Measurements from ENCODE around the gene MYH8.
A peak's percentile ranks its signal among the peaks of the same experiment; 100 is the strongest.

The MYH8 gene

DNA sequence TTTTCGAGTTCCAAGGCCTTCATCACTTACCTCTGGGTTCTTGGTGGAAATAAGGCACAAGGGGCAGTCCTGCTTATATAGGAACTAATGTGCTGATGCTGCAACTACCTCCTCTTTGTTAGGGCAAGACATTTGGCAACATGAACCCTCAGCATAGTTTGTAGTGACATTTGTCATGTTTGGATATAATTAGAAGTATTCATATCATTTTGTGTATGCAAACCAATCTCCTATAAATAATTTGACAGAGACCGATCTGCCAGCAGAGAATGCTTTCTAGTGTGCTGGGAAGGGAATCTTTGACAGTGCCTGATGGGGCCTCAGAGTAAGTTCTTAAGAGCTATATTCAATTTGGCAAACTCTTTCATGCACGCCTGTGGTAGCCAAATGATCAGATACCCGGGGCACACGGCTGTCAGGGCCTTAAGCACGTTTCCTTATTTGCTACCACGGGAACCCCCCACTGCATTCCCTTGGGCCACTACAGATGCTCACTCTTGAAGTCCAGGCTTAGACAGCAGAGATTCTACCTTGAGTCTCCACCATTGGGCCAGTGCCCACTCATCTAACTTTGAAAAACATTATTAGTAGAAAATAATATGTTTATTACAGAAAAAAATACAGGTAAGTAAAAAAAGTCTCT is at the start of gene MYH8:
Gene MYH8, minus strand, starts transcription at position 51 of the 643 bp plus-strand sequence. CDS start 1,723 bp downstream, outside the sequence.
- DNase-seq (ENCODE audit: low read depth) = no peak

DNA sequence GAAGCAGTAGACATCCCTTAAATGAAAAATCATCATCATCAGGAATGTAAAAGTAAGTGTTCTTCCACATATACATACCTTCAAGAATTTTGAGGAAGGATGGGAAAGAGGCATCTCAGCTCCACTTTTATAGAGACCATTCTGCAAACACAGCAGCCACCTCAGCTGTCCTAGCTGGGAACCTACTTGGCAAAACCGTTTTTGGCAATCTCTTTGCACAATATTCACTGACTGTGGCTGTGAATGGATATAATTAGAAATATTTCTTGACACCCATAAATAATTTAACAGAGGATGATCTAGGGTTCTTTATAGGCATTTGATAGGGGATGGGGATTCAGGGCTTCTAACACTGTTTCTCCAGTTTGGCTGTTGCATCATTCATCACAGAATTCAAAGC is 47.7 kb upstream of the MYH8 start, which contains the start of gene MYH4:
Gene MYH4, minus strand, starts transcription at position 101 of the 400 bp plus-strand sequence. CDS start 2,814 bp downstream, outside the sequence.
- no peak for DNase-seq (ENCODE audit: low read depth)

DNA sequence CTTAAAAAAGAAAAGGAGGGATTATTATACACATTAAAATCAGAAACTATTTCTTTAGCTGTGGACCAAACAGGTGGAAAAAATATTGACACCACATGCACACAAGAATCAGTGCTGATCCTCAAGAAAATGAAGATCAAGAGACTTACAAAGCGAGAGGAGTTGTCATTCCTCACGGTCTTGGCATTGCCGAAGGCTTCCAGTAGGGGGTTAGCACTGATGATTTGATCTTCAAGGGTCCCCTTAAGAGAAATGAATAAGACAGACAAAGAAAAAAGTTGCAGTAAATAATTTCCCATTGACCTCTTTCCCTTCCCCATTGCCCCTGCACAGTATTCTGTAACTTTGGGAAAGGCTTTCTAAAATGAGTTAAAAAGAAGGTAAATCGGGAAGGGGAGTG is 41.7 kb upstream of the MYH8 start:
- no peak for DNase-seq (ENCODE audit: low read depth)

DNA sequence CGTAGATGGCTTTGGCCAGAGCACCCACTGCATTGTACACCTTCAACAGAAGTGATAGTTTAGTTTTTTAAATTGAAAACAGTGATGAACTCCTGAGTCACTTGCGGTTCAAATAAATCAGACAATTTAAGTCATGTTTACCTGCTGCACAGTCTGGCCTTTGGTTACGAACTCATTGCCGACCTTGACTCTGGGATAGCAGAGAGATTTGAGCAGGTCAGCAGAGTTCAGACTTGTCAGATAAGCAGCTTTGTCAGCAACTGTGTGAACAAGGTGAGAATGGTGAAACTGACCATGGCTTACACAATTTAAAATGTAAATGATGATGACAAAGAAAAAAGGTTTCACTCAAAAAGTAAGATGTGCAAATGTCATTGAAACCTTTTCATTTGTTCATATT is 38.3 kb upstream of the MYH8 start:
- DNase-seq (ENCODE audit: low read depth) = no peak

DNA sequence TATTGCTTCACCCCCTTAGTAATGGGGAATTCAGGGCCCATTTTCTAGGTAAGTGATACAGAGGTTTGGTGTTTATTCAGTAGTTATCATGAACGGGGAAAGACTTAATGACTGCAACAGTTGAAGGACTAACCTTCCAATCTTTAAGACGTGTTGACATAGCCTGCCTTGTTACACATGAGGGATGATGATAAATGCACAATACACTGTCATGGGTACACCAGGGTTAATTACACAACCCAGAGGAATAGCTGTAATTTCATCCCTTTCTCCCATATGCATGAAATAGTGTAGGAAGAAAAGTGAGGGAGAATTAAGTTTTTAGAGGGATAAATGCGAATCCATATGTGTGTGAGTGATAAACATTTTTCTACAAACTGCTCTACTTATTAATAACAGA is 37.0 kb upstream of the MYH8 start:
- no peak for DNase-seq (ENCODE audit: low read depth)

DNA sequence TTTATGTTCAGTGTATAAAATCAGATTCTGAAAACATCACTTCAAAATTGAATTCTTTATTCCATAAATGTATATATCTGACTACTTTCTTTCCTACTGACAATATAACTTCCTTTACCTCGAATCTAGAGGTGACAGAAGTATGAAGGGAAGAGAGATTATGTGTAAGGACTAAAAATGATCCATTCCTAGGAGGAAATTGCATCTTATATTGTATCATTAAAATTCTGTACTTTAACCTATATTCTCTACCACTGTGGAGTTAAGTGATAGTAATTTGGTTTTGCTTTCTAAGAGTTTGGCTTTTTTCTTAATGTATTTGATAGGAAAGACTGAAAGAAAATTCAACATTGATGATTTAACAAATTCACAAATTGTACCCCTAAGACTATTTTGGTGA is 36.2 kb upstream of the MYH8 start:
- no peak for DNase-seq (ENCODE audit: low read depth)

DNA sequence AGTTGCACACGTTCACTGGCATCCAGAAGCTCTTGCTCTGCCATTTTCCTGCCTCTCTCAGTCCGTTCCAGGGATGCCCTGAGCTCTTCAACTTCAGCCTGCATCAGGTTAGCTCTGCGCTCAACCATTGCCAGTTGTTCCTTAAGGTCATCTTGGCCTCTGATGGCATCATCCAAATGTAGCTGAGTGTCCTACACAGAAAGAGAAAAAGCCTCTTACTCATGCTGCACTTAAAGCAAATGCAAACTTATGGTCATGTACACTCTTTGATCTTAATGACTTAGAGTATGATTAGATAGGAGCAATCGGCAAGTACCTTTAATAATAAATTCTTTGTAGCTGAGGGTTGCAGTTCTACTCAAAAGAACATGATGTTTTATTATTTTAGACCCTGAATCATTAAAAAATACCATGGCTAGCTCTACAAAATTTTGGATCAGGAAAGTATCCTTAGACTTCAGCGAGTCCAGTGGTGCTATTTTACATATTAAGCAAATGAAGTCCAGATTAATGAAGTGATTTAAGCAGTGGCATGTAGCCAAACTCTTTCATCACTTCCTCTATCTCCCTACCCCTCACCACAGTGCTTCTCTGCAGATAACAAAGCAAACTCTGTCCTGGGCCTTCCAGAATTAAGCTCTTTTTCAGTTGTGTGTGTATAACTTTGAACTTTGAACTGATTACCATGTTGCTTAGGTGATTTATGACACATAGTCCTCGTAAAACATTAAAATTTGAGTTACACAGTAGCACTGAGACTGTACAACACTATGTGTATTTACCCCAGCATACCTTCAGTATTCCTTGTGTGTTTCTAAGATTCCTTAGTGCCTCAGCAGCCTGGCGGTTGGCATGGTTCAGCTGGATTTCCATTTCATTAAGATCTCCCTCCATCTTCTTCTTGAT is 25.5 kb upstream of the MYH8 start:
- DNase-seq (ENCODE audit: low read depth) = no peak

DNA sequence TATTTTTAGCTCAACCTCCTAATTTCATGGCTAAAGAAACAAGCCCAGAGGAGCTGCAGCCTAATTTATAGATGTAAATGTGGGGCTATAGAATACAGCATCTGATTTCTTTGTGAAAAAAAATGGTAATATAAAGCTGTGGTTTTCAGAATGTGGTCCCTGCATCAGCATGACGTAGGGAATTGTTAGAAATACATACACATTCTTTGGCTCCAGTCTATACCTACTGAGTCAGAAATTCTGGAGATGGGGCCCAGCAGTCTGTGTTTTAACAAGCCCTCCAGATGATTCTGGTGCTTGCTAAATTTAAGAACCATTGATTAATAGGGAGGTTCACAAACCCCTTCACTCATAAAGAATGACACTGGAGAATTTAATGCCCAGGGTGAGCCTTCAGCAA is 18.1 kb upstream of the MYH8 start:
- DNase-seq (ENCODE audit: low read depth) = no peak

DNA sequence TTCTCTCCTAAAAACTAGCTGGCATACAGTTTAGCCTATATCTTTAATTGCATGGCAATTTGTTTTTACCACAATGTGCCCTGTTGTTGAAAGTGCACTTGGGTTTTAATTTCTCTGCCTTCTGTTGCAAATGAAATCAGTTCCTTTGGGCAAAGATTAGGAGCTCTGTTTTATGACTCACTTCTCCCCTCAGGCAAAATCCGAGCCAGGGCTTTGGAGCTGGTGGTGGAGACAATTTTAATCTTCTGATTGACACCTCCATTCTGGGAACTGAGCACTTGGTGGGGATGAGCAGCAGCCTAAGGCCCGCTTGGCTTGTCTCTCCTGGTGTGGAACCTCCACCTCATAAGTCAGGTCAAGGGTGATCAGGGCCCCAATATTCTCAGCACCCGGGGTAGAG is 13.3 kb upstream of the MYH8 start:
- DNase-seq (ENCODE audit: low read depth) = no peak

DNA sequence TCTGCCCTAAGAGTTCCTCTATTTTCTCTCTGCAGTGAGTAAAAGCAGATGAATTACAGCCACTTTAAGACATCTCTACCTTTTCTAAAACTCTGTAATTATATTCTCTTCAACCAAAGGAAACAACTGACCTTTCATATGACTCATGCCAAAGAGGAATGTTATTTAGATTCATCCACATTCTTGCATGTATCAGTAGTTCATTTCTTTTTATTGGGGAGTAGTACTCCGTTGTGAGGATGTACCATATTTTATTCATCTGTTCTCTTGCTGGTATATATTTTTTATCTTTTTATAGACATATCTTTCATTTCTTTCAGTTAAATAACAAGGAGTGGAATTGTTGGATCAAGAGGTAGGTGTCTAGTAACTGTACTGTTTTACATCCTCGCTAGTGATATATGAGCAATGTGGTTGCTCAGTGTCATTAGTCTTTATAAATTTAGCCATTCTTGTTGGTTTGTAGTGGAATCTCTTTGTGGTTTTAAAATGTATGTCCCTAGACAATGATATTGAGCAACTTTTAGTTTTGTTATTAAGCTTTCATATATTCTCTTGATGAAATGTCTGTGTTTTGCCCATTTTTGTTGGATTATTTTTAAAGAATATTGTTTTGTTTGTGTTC is 7.8 kb upstream of the MYH8 start:
- peak; percentile 36 for DNase-seq (ENCODE audit: low read depth)

DNA sequence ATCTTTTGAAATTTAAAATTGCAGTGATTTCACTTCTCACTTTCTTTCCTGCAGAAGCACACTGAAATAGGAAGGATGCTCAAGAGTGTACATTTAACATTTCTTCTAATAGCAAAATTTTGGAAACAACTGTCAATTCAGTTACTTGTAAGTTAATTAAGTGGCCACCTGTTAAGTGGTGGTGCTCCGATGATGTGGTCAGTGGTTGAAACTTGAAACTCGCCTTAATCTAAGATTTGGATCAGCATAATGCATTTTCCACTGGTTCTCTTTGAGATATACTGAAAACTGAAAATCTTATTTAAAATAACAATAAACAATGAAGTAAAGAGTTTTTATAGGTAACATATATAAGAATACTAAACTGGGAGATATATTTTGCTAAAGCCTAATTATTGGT is 7.0 kb upstream of the MYH8 start:
- DNase-seq (ENCODE audit: low read depth) = no peak

DNA sequence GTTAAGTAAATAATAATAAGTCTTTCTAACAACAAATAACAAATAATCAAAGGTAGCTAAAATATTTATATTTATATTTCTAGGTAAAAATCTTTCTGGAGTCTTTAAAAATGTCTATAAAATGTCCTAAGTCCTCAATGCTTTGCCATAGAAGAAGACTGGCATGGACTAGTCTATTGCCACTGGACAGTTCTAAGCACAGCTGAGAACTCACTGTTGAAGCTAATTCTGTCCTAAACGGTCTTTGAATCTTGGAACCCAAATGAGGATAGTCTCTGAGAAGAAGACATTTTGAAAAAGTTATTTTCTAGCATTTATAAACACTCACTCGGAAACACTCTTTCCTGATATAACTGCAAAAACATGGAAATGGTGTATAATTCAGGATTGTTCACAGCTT is 539 bp downstream of the MYH8 start:
- DNase-seq (ENCODE audit: low read depth) = no peak

DNA sequence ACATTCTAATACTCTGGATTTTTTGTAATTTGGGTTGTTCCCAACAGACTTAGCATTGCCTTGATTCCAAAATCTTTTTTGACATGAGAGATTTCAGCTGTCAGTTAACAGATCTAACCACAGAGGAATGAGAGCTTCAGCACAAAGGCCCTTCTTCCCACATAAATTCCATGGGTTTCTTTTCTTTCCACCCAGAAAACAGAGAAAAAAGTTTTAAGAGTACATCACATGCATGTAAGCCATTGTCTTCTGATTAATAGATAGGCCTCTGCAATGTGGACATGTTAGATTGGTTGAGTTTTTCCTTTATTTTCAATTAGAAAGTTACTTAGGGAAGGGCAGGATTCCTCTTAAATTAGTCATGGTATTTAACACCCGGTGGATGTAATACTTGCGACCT is 939 bp downstream of the MYH8 start:
- no peak for DNase-seq (ENCODE audit: low read depth)

DNA sequence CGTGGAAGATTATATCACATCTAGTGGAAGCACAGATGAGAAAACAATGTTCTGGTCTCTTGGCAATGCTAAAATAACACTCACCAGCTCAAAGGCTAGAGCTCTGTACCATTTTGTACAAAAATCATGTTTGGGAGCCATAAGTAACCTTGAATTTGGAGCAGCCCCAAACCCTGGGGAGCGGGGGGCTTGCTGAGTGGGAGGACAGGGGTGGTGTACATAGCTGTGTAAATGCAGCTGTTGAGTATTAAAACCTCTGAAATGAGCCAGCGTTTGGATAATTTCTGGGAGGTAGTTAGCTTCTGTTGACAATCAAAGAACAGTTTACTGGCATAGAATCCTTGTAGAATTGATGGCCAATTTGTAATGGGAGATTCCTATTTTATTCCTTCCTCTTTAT is 4.3 kb downstream of the MYH8 start:
- no peak for DNase-seq (ENCODE audit: low read depth)

DNA sequence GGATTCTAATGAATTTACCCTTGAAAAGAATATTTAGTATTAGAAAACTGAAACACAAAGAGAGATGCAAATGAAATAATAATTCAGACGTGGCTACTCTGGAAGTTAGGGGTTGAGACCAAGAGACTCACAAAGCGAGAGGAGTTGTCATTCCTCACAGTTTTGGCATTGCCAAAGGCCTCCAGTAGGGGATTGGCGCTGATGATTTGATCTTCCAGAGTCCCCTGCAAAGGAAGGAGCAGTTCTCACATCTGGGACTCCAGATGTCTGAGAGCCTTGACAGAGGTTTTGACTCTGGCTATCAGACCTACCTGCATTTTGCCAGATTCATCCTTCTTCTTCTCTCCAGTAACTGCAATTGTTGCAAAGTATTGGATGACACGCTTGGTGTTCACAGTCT is 6.6 kb downstream of the MYH8 start:
- DNase-seq (ENCODE audit: low read depth) = no peak

DNA sequence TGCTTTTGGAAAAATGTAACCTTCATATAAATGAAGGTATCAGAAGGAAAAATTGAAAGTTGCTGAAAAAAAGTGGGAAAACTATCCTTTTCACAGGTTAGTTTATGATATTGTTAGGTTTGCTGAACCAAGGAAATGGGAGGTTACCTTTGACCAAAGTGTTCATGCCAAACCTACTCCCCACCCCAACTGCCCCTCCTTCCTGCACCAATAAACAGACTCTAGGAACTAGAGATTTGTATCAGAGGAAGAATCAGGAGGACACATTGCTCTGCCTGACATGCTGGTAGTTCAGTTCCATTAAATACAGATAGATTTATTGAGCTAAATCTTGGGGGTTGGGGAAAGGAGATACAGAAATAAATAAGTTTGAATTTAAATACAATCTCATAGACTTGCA is 18.2 kb downstream of the MYH8 start:
- DNase-seq (ENCODE audit: low read depth) = no peak

DNA sequence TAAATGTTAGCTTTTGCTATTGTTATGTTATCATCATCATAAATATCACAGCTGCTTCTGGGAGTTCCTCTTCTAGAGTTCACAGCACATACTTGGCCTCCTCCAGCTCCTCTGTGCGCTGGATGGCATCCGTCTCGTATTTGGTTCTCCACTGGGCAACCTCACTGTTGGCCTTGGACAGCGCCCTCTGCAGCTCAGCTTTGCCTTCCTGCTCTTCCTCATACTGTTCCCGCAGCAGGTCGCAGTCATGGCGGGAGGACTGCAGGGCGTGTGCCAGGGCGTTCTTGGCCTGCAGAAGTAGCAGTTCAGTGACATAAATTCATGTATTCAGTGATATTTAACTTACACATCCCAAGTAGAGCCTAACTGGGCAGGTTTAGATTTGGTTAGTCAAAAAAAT is 23.4 kb downstream of the MYH8 start:
- no peak for DNase-seq (ENCODE audit: low read depth)

DNA sequence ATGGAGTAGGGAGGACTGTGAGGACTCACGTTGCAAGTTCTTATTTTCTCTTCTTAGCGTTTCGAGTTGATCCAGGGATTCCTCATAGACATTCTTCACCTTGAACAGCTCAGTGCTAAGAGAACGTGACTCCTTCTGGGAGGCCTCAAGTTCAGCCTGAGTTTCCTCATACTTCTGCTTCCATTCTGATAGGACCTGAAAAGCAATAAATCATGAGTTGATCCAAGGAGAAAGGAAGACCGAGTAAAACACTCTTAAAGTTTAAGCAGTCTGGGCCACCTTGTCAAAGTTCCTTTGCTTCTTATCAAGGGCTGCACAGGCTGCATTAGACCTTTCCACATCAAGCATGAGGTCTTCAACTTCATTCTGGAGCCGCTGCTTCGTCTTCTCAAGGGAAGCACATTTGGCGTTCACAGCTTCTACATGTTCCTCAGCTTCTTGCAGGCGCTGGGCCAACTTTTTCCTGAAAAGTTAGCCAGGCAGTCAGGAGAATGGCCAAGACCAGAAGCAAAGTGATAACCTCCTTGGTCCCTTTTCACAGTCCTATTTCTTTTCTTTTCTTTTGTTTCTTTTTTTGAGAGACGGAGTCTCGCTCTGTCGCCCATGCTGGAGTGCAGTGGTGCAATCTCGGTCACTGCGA is 25.1 kb downstream of the MYH8 start:
- DNase-seq (ENCODE audit: low read depth) = no peak

DNA sequence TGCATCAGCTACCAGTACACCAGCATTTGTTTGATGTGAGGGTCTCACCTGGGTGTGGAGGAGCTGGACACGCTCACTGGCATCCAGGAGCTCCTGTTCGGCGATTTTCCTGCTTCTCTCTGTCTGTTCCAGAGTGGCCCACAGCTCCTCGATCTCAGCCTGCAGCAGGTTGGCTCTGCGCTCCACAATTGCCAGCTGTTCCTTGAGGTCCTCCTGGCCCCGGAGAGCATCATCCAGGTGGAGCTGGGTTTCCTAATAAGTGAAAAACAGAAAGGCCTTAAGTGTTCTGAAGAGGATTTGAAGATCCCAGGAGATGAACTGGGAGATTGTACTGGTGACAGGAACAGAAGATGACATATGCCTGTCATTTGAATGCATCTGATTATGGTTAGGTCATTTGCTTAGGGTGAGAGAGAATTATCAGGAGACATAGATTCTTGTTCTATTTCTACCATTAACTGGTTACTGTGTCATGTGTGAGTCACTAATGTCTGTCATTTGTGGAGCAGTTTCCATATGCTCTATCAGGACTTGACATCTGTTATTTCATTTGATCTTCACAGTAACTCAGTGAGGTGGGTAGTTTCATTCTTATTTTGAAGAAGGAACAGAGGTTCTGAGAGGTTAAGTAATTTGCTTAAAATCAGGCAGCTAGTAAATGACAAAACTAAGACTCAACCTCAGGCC is 27.4 kb downstream of the MYH8 start:
- no peak for DNase-seq (ENCODE audit: low read depth)

DNA sequence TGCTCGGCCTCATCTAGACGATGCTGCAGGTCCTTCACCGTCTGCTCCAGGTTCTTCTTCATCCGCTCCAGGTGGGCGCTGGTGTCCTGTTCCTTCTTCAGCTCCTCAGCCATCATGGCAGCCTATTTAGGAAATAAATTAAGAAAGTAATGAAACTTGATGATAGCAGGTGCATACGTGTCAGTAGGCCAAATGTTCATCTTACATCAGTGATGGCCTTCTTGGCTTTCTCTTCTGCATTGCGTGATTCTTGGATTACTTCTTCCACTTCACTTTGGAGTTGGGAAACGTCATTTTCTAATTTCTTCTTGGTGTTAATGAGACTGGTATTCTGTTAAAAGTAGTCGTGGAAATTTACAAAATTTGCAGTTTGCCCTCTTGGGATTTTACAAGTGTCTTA is 28.9 kb downstream of the MYH8 start:
- no peak for DNase-seq (ENCODE audit: low read depth)

DNA sequence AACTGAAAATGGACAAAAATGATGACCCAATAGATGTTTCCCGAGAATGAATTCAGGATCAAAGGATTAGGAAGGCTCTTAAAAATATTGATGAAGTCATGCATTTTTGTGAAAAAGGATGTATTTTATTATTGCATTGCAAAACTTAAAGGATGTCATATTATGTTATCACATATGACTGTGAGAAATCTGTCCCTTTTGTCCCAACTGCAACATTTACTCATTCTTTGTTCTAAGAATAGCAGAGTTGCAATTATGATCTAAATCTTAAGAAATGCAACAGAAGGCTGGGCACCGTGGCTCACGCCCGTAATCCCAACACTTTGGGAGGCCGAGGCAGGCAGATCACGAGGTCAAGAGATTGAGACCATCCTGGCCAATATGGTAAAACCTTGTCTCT is 35.9 kb downstream of the MYH8 start:
- DNase-seq (ENCODE audit: low read depth) = no peak

DNA sequence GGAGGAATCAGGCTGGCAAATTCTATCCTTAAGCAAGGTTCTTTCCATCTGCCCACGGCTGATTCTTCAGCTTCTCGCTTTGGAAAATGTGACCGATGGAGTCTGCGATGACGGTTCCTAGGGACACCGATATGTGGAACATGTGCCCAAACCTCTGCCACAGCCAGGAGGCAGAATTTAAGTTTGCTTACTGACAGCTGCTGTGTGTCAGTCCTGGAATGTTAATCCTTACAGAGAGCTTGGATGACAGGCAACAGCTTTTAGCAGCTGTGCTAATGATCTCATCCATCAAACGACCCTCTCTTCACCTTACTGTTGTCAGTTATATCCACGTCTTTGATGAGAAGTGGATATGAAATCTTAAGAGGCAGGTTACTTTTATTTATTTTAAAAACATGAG is 37.6 kb downstream of the MYH8 start:
- DNase-seq (ENCODE audit: low read depth) = no peak
